HCT116 (cell line): ENCODE results near the gene ZNF787. TPM values are rescaled to one million over a fixed set of nuclear protein-coding genes. Genes with fewer than 3 reads are reported as not detected.

Experiments used
- ATAC-seq: fragments of 200-7000 bp; cut with Tn5 transposase; 2 replicates; pipeline ENCODE4 v1.9.1; 2020; ENCODE audit warnings: mild to moderate bottlenecking, moderate library complexity
- BruUV-seq: library from RNA; stranded (reverse); fragments of 400-500 nt; replicated peaks from 2 replicates; lab custom pipeline; 2021; lab: Mats Ljungman, UMichigan
- CTCF ChIA-PET: fragments of 300-600 bp; sonication (Branson Sonifier 250); formaldehyde crosslinking; loops from one replicate; lab custom pipeline; 2021; ENCODE audit warnings: antibody characterized with exemption; lab: Charles Lee
- POLR2A ChIA-PET: fragments of 300-600, 350-600 bp; sonication (Branson Sonifier 250); formaldehyde crosslinking; loops from one replicate; lab custom pipeline; 2021; ENCODE audit warnings: antibody characterized with exemption; lab: Charles Lee
- RAD21 ChIA-PET, 2 experiments: fragments of 300-600 bp; sonication (Branson Sonifier 250); formaldehyde crosslinking; loops; one replicate each; lab custom pipeline; 2023; ENCODE audit warnings: low total read pairs in 2 of 2; ENCODE audit not compliant: uncharacterized antibody in 2 of 2, unreplicated experiment in 2 of 2, low non-redundant PET in 1 of 2; lab: Charles Lee
- DNase-seq: peaks from one replicate; pipeline ENCODE4 v3.0.0-alpha.2; 2010; ENCODE audit warnings: low read depth, low spot score
- H2AFZ ChIP-seq: fragments of 200-600 bp; shearing (Covaris generic), sonication (generic); 2 replicates; pipeline ENCODE4 v1.6.1; 2017; ENCODE audit warnings: low read depth, mixed run types, mixed read lengths, antibody characterized with exemption, low read length; ENCODE audit not compliant: poor library complexity, severe bottlenecking
- H3K27ac ChIP-seq: 2 replicates; pipeline ENCODE4 v1.5.1; 2012; ENCODE audit warnings: low read depth, low read length
- H3K27me3 ChIP-seq: fragments of 200-600 bp; sonication (generic); 2 replicates; pipeline ENCODE4 v1.6.1; 2016; ENCODE audit warnings: mixed run types, low read length, mixed read lengths; ENCODE audit not compliant: insufficient read depth
- H3K36me3 ChIP-seq, 2 experiments: fragments of 200-500 bp in 1 of 2; fragments of 200-600 bp in 1 of 2; sonication (Bioruptor generic) in 1 of 2; sonication (generic) in 1 of 2; 2 replicates each; pipeline versions ENCODE4 v1.5.1 to v1.6.1; 2014 to 2016; ENCODE audit warnings: low read length in 2 of 2, inconsistent platforms in 1 of 2, mixed read lengths in 1 of 2, mixed run types in 1 of 2; ENCODE audit not compliant: insufficient read depth in 2 of 2, control insufficient read depth in 1 of 2
- H3K4me1 ChIP-seq, 2 experiments: fragments of 200-600 bp in 1 of 2; sonication (generic) in 1 of 2; 2 replicates each; pipeline versions ENCODE4 v1.5.1 to v1.6.1; 2012 to 2017; ENCODE audit warnings: low read length in 2 of 2, inconsistent platforms in 1 of 2, mild to moderate bottlenecking in 1 of 2, mixed read lengths in 1 of 2, mixed run types in 1 of 2, moderate library complexity in 1 of 2; ENCODE audit not compliant: insufficient read depth in 2 of 2, control insufficient read depth in 1 of 2
- H3K4me2 ChIP-seq: fragments of 200-600 bp; sonication (generic); 2 replicates; pipeline ENCODE4 v1.6.1; 2017; ENCODE audit warnings: mixed run types, low read length, mixed read lengths
- H3K4me3 ChIP-seq, 2 experiments: fragments of 200-600 bp in 1 of 2; sonication (generic) in 1 of 2; replicated peaks in 1 of 2; 2 replicates each; pipeline ENCODE4 v1.5.1; 2011 to 2016; ENCODE audit warnings: low read length in 2 of 2, control low read depth in 1 of 2, low read depth in 1 of 2, mild to moderate bottlenecking in 1 of 2, mixed read lengths in 1 of 2, mixed run types in 1 of 2
- H3K79me2 ChIP-seq: fragments of 200-600 bp; sonication (generic); 2 replicates; pipeline ENCODE4 v1.6.1; 2017; ENCODE audit warnings: mild to moderate bottlenecking, mixed run types, low read length, moderate library complexity, mixed read lengths; ENCODE audit not compliant: insufficient read depth
- H3K9ac ChIP-seq: fragments of 200-600 bp; sonication (generic); 2 replicates; pipeline ENCODE4 v1.6.1; 2016; ENCODE audit warnings: low read length, mixed read lengths
- H3K9me2 ChIP-seq: fragments of 200-600 bp; sonication (generic), shearing (Covaris generic); 2 replicates; pipeline ENCODE4 v1.6.1; 2017; ENCODE audit warnings: mixed run types, mild to moderate bottlenecking, moderate library complexity; ENCODE audit not compliant: insufficient read depth
- H3K9me3 ChIP-seq, 2 experiments: fragments of 200-500 bp in 1 of 2; fragments of 200-600 bp in 1 of 2; sonication (Bioruptor generic) in 1 of 2; sonication (generic) in 1 of 2; 2 replicates each; pipeline ENCODE4 v1.6.1; 2014 to 2017; ENCODE audit warnings: low read length in 2 of 2, mixed read lengths in 2 of 2, inconsistent platforms in 1 of 2, low read depth in 1 of 2, mild to moderate bottlenecking in 1 of 2, mixed run types in 1 of 2, moderate library complexity in 1 of 2; ENCODE audit not compliant: control insufficient read depth in 1 of 2, insufficient read depth in 1 of 2
- H4K20me1 ChIP-seq: fragments of 200-600 bp; sonication (generic), shearing (Covaris generic); 2 replicates; pipeline ENCODE4 v1.6.1; 2017; ENCODE audit warnings: mixed run types, mild to moderate bottlenecking, moderate library complexity; ENCODE audit not compliant: insufficient read depth
- CBX3 ChIP-seq: IDR thresholded peaks from 2 replicates; pipeline ENCODE4 v1.6.1; 2012; ENCODE audit warnings: low read depth
- CEBPB ChIP-seq: IDR thresholded peaks from 2 replicates; pipeline ENCODE4 v1.6.1; 2012; ENCODE audit warnings: low read depth
- CTCF ChIP-seq, 3 experiments: fragments of 200-600 bp in 1 of 3; sonication (generic) in 1 of 3; IDR thresholded peaks in 2 of 3; conservative IDR thresholded peaks in 1 of 3; 2 replicates each; pipeline ENCODE4 v1.5.1; 2012 to 2017; ENCODE audit warnings: low read depth in 2 of 3, low read length in 2 of 3, antibody characterized with exemption in 1 of 3, borderline replicate concordance in 1 of 3, control low read depth in 1 of 3, mild to moderate bottlenecking in 1 of 3, mixed read lengths in 1 of 3, mixed run types in 1 of 3, moderate library complexity in 1 of 3; ENCODE audit not compliant: insufficient read depth in 1 of 3
- FOSL1 ChIP-seq: IDR thresholded peaks from 2 replicates; pipeline ENCODE4 v1.6.1; 2012; ENCODE audit warnings: low read depth
- MAX ChIP-seq: IDR thresholded peaks from 2 replicates; pipeline ENCODE4 v1.6.1; 2012
- POLR2AphosphoS5 ChIP-seq: IDR thresholded peaks from 2 replicates; pipeline ENCODE4 v1.6.1; 2011; ENCODE audit warnings: mild to moderate bottlenecking, low read depth, low read length, moderate library complexity
- REST ChIP-seq: IDR thresholded peaks from 2 replicates; pipeline ENCODE4 v1.6.1; 2012; ENCODE audit warnings: low read depth
- SP1 ChIP-seq: IDR thresholded peaks from 2 replicates; pipeline ENCODE4 v1.6.1; 2012; ENCODE audit warnings: low read depth
- SRF ChIP-seq: IDR thresholded peaks from 2 replicates; pipeline ENCODE4 v1.6.1; 2012; ENCODE audit warnings: low read depth
- TCF7L2 ChIP-seq: IDR thresholded peaks from 2 replicates; pipeline ENCODE4 v1.7.0; 2011; ENCODE audit warnings: borderline replicate concordance, inconsistent platforms; ENCODE audit not compliant: insufficient read depth, insufficient read length; ENCODE audit errors: extremely low read depth
- YY1 ChIP-seq: IDR thresholded peaks from 2 replicates; pipeline ENCODE4 v1.6.1; 2011; ENCODE audit warnings: low read length, low read depth, moderate library complexity, mild to moderate bottlenecking; ENCODE audit not compliant: insufficient replicate concordance; ENCODE audit errors: extremely low read depth
- ZFX ChIP-seq: fragments of 450-650 bp; IDR thresholded peaks from 2 replicates; pipeline ENCODE4 v1.6.1; 2017
- ZNF274 ChIP-seq: fragments of 200-500 bp; sonication (Bioruptor generic); IDR thresholded peaks from 2 replicates; pipeline ENCODE4 v1.6.1; 2014; ENCODE audit warnings: mild to moderate bottlenecking, low read depth, low read length, inconsistent platforms
- intact Hi-C: fragments of 100-400 bp; cut with micrococcal nuclease; formaldehyde crosslinking; loops from 2 replicates; pipeline ENCODE4 v1.10.0; 2022
- total RNA-seq: library from RNA; stranded (reverse); gene quantifications from one replicate; pipeline ENCODE4 v1.2.1, GENCODE V29; 2021; ENCODE audit not compliant: unreplicated experiment

Gene ZNF787
- total RNA-seq, 1 experiment from 2014 or later, result 40.3 TPM

GRCh38 chr19:56099638-56100539, 21.2 kb downstream of the ZNF787 start:
- Histone ChIP-seq H3K4me1 (no peaks in the 10 kb centered on the region), H3K27me3 (no peaks in the 10 kb centered on the region), H2AFZ (no peak overlapping the region), H3K9ac (no peak overlapping the region), H3K4me3 (no peak overlapping the region), H3K36me3 (peaks cover 5 to 13% of the 10 kb centered on the region in 2 experiments; a peak in 3 of 4 replicates), H3K9me2 (no peaks in the 10 kb centered on the region), H3K27ac (no peak overlapping the region), H4K20me1 (no peaks in the 10 kb centered on the region), H3K9me3 (no peaks in the 10 kb centered on the region), H3K79me2 (peaks cover 80% of the 10 kb centered on the region), H3K4me2 (no peak overlapping the region)
- ChIA-PET POLR2A (no interaction called here), RAD21 (no interaction called here), CTCF (no interaction called here)
- TF ChIP-seq REST, result no peak
- TF ChIP-seq POLR2AphosphoS5, result no peak
- no peak for TF ChIP-seq TCF7L2
- no peak for TF ChIP-seq ZNF274
- no peak for TF ChIP-seq FOSL1
- no peak for TF ChIP-seq SRF
- no peak for TF ChIP-seq ZFX
- no peak for TF ChIP-seq CEBPB
- no peak for TF ChIP-seq SP1
- no peak for TF ChIP-seq MAX
- TF ChIP-seq CBX3, result no peak
- no peak for TF ChIP-seq YY1
- no peak for TF ChIP-seq CTCF (IDR thresholded peaks at IDR 0.05 in 2 of 3, conservative IDR thresholded peaks at IDR 0.05 in 1 of 3; ENCODE audit: borderline replicate concordance in 1 of 3, insufficient read depth in 1 of 3, low read depth in 2 of 3, low read length in 2 of 3)
- ATAC-seq, result no peak
- BruUV-seq, result no TSS peak
- DNase-seq, result no peak
- intact Hi-C loops, result no loop called here
